Measurements from ENCODE around the gene PDE10A.

Gene PDE10A

DNA sequence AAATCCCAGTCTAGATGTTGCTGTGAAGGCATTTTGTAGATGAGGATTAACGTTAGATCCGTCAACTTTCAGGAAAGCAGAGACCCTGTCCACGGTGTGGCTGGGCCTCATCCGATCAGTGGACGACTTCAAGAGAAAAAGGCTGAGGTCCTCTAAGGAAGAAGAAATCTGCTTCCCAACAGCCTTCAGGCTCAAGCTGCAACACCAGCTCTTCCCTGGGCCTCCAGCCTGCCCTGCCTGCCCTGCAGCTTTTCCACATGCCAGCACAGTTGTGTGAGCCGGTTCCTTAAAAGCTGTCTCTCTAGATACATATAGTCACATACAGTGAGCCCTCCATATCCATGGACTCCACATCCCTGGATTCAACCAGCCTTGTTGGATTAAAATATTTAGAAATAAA, 14.1 kb upstream of the PDE10A start:
- H3K9ac ChIP-seq (ENCODE audit: low read length): no peak overlapping the region
- no peak overlapping the region for H3K4me3 ChIP-seq (ENCODE audit: low read length)
- H3K9me3 ChIP-seq (ENCODE audit: control insufficient read depth, low read length): no peaks in the 10 kb centered on the region
- H3K4me1 ChIP-seq (ENCODE audit: control insufficient read depth, insufficient read depth, low read length): no peaks in the 10 kb centered on the region
- no peak for DNase-seq (ENCODE audit: low read depth)
- peaks cover 4% of the 10 kb centered on the region for H3K27me3 ChIP-seq (replicated peaks; ENCODE audit: control insufficient read depth, insufficient read depth, low read length)
- no peaks in the 10 kb centered on the region for H3K36me3 ChIP-seq (ENCODE audit: control insufficient read depth, insufficient read depth, low read length, severe bottlenecking)

DNA sequence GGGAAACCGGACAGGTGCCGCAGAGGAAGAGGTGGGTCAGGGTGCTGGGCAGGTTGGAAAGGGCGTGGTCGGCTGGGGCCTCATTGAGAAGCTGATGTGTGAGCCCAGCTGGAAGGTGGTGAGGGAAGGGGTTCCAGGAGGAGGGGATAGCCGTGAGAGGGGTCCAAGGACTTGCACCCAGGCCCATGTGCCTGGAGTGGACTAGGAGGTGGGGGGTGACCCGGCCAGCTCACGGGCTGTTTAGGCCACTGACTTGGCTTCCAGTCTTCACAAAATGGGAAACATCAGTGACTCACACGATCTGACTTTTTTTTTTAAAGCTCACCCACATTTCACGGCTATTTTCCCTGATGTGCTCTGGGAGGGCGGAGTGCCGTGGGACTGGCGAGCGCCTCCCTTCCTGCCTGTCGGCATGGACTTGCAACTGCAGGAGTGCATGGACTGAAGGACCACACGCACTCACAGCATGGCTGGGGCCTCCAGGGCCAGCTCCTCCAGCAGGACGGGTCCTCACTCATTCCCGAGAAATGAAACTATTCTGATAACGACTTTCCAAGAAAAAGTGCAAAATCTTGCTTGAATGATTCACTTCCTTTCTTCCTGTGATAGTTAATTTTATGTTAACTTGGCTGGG, 13.5 kb upstream of the PDE10A start:
- Histone ChIP-seq H3K27me3 (replicated peaks; ENCODE audit: control insufficient read depth, insufficient read depth, low read length) (peaks cover 4% of the 10 kb centered on the region), H3K36me3 (ENCODE audit: control insufficient read depth, insufficient read depth, low read length, severe bottlenecking) (no peaks in the 10 kb centered on the region), H3K9ac (ENCODE audit: low read length) (no peak overlapping the region), H3K4me3 (ENCODE audit: low read length) (no peak overlapping the region), H3K4me1 (ENCODE audit: control insufficient read depth, insufficient read depth, low read length) (no peaks in the 10 kb centered on the region), H3K9me3 (ENCODE audit: control insufficient read depth, low read length) (no peaks in the 10 kb centered on the region)
- no peak for DNase-seq (ENCODE audit: low read depth)

DNA sequence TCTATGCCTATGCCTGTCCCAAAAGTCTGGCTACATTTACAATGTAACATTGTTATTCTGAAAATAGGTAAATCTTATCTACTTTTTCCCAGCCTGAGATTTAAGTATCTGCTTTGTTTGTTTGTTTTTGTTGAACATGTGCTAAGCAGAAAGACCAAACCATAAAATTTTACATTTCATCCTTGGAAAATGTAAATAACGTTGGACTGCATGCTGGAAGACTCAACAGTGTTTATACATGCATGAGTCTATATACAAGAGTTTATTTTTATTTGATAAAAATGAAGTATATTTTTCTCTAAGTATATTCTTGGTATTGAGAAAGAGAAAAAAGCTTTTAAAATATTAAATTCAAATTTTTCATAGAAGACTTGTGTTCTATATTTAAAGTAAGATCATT, 12.1 kb upstream of the PDE10A start:
- Histone ChIP-seq H3K36me3 (ENCODE audit: control insufficient read depth, insufficient read depth, low read length, severe bottlenecking) (no peaks in the 10 kb centered on the region), H3K9me3 (ENCODE audit: control insufficient read depth, low read length) (no peaks in the 10 kb centered on the region), H3K9ac (ENCODE audit: low read length) (no peak overlapping the region), H3K4me3 (ENCODE audit: low read length) (no peak overlapping the region), H3K27me3 (replicated peaks; ENCODE audit: control insufficient read depth, insufficient read depth, low read length) (peaks cover 9% of the 10 kb centered on the region), H3K4me1 (ENCODE audit: control insufficient read depth, insufficient read depth, low read length) (no peaks in the 10 kb centered on the region)
- no peak for DNase-seq (ENCODE audit: low read depth)

DNA sequence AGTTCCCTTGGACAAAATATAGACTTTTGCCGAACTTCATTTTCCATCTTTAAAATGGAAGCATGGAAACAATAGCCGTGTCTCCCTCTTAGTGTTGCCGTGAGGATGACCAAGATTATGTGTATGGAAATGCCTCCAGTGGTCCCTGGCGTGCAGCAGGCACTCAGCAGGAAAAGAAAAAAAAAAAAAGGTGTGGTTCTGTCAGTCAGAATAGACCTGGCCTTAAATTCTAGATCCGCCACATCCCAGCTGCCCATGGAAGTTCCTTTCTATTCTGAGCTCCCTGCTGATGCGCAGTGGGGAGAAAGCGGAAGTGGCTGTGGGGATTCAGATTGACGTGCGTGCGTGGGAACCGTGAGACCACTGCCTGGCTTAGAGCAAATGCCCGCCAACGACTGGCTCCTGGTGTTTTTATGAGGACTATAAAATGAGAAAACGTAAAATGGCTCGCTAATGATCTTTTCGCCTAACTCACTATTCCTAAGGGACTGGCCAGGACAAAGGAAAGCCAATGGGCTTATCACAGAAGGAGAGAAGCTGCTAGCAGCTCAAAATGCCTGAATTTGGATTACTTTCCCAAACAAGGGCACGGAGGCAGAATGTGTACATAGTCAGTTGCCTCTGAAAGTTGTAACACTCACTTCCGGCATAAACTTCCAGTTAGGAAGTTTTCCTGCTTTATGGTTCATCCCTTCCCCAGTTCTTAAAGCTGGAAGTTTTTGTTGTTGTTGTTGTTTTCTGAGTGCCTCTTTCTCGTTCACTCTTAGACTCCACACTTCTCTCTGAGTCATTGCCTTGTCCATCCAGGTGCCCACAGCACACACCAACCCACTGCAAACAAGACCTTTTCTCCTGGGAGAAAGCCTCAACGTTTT, 11.4 kb upstream of the PDE10A start:
- DNase-seq (ENCODE audit: low read depth): no peak
- Histone ChIP-seq H3K27me3 (replicated peaks; ENCODE audit: control insufficient read depth, insufficient read depth, low read length) (peaks cover 8% of the 10 kb centered on the region), H3K9me3 (ENCODE audit: control insufficient read depth, low read length) (no peaks in the 10 kb centered on the region), H3K4me1 (ENCODE audit: control insufficient read depth, insufficient read depth, low read length) (no peaks in the 10 kb centered on the region), H3K4me3 (ENCODE audit: low read length) (no peak overlapping the region), H3K9ac (ENCODE audit: low read length) (no peak overlapping the region), H3K36me3 (ENCODE audit: control insufficient read depth, insufficient read depth, low read length, severe bottlenecking) (no peaks in the 10 kb centered on the region)

DNA sequence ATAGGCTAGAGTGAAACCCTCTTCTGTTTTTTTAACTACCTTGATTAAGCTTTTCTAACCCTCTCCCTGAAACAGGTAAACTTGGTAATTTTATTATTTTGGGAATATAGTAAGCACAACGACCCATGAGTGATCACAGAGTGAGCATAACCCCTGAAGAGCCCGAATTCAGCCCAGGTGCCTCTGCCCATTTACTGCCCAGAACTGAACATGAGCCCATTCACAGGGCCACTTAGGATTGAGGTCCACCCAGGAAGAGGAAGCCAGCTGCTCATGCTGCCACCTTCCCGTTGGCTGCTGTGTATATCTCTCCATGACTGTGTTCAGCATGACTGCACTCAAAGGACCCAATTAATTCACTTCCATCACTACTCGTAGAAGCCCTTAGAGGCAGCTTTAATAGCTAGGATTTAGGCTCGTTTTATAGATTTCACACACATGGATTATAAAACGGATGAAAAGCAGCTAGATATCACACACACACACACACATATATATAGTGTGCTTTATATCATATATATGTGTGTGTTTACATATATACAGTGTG, 8.3 kb upstream of the PDE10A start:
- DNase-seq (ENCODE audit: low read depth): no peak
- Histone ChIP-seq H3K4me3 (ENCODE audit: low read length) (no peak overlapping the region), H3K4me1 (ENCODE audit: control insufficient read depth, insufficient read depth, low read length) (no peaks in the 10 kb centered on the region), H3K9ac (ENCODE audit: low read length) (no peak overlapping the region), H3K36me3 (ENCODE audit: control insufficient read depth, insufficient read depth, low read length, severe bottlenecking) (no peaks in the 10 kb centered on the region), H3K9me3 (ENCODE audit: control insufficient read depth, low read length) (no peaks in the 10 kb centered on the region), H3K27me3 (replicated peaks; ENCODE audit: control insufficient read depth, insufficient read depth, low read length) (peaks cover 14% of the 10 kb centered on the region)

DNA sequence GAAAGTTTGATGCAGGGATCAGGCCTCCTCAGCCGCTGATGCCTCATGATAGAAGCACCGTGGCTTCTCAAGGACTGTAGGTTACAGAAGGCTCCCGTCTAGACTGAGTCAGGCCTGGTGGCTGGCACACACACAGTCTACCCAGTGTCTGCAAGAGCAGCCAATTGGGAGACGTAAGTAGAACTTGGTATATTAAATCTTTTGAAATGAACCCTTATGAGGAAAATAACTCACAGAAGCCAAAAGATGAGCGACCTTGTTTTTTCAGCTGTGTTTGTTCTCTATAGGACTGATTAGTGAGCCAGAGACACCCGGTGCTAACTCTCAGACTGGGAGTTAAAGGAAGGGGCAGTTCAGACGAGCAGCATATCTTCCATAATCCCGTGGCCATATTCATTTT, 5.9 kb upstream of the PDE10A start:
- Histone ChIP-seq H3K9ac (ENCODE audit: low read length) (no peak overlapping the region), H3K4me1 (ENCODE audit: control insufficient read depth, insufficient read depth, low read length) (peaks cover 3% of the 10 kb centered on the region), H3K27me3 (replicated peaks; ENCODE audit: control insufficient read depth, insufficient read depth, low read length) (peaks cover 38% of the 10 kb centered on the region), H3K4me3 (ENCODE audit: low read length) (no peak overlapping the region), H3K9me3 (ENCODE audit: control insufficient read depth, low read length) (no peaks in the 10 kb centered on the region), H3K36me3 (ENCODE audit: control insufficient read depth, insufficient read depth, low read length, severe bottlenecking) (no peaks in the 10 kb centered on the region)
- DNase-seq (ENCODE audit: low read depth): no peak

DNA sequence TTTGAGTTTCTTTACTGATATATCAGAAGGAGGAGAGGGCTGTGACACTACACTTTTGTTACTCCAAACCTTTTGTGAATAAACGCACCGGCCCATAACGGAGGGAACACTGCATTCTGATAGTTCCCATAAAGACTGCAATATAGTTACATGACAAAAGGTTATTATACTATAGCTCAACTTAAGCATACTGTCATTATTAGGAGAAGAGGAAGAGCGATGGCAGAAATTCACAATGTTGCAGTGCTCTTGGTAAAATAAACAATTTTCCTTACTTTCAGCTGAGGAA, 2.3 kb upstream of the PDE10A start:
- Histone ChIP-seq H3K4me1 (ENCODE audit: control insufficient read depth, insufficient read depth, low read length) (peaks cover 8% of the 10 kb centered on the region), H3K27me3 (replicated peaks; ENCODE audit: control insufficient read depth, insufficient read depth, low read length) (peaks cover 42% of the 10 kb centered on the region), H3K9ac (ENCODE audit: low read length) (no peak overlapping the region), H3K4me3 (ENCODE audit: low read length) (no peak overlapping the region), H3K36me3 (ENCODE audit: control insufficient read depth, insufficient read depth, low read length, severe bottlenecking) (no peaks in the 10 kb centered on the region), H3K9me3 (ENCODE audit: control insufficient read depth, low read length) (no peaks in the 10 kb centered on the region)
- DNase-seq (ENCODE audit: low read depth): no peak

DNA sequence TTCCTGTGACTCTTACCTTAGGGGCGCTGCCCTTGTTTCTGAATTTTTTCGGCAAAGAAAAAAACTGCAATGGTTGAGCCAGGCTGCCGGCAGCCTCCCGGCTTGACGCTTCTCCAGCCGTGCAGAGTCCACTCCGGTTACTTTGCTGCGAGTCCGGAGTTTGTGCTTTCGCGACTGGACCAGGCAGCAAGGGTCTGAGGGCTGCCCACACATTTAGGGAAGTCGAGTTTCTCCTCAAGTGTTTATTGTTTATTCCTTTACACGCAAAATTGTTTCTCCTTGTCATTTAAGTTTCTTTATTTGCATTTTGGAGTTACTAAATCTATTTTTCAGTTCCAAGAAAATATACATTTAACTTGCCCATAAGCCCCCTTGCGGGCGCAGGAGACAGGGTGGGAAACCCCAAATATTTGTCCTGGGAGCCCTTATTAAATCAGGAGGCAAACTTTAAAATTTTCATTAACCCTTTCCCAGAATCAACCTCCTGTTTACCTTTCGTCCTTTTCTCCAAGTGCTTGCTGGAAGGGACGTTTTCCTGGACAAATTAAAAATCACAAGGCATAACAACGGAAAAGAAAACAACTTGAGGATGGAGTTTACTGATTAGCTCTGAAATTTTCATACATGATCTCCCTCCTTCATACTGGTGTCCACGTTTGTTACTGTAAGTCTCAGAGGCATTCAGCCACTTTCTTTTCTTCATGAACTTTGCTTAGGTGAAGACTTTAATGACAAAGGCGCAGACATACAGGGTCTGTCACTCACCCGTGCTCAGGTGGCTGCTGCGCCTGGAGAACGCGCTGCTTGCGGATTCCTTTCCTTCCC, 1.7 kb upstream of the PDE10A start:
- peaks cover 46% of the 10 kb centered on the region for H3K27me3 ChIP-seq (replicated peaks; ENCODE audit: control insufficient read depth, insufficient read depth, low read length)
- peak; percentile 7 for DNase-seq (ENCODE audit: low read depth)
- no peaks in the 10 kb centered on the region for H3K36me3 ChIP-seq (ENCODE audit: control insufficient read depth, insufficient read depth, low read length, severe bottlenecking)
- peaks cover 8% of the 10 kb centered on the region for H3K4me1 ChIP-seq (ENCODE audit: control insufficient read depth, insufficient read depth, low read length)
- peak overlapping the region; percentile 71 for H3K4me3 ChIP-seq (ENCODE audit: low read length)
- no peaks in the 10 kb centered on the region for H3K9me3 ChIP-seq (ENCODE audit: control insufficient read depth, low read length)
- H3K9ac ChIP-seq (ENCODE audit: low read length): no peak overlapping the region

DNA sequence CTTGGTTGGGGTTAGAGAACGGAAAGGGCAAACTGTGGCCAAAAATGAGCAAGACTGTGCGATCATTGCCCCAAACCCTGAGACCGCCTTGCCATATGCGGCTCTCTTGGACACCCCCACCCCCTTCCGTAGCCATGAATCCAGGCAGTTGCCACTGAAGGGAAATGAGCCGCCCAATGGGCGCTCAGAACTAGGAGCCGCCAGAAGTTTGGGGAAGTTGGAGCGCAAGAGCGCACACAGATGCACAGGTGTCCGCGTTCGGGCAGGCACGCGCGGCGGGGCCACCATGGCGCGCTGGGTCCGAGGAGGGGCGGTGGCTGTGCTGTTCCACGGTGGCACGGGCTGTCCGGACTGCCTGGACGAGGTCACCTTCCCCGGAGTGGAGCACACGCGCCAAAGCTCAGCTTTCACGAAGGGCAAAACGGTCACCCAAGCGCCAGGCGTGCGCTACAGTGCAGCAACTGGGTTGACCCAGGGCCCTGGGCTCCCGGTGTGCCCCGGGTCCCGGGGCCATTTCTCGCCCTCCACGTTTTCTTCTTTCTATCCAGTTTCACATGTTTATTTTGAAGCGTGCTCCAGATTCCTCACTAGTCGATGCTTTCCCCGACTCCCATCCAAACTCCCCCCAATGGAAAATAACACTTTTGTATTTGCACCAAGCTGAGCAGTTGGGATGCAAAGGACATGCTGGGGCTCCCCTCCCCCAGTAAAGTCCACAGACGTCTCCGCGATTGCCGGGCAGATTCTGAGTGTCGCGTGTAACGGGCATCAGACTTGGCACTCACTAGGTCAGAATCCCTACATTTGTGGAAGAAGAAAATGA, 906 bp upstream of the PDE10A start:
- Histone ChIP-seq H3K4me3 (ENCODE audit: low read length) (peak overlapping the region; percentile 71), H3K27me3 (replicated peaks; ENCODE audit: control insufficient read depth, insufficient read depth, low read length) (peaks cover 49% of the 10 kb centered on the region), H3K36me3 (ENCODE audit: control insufficient read depth, insufficient read depth, low read length, severe bottlenecking) (no peaks in the 10 kb centered on the region), H3K9ac (ENCODE audit: low read length) (no peak overlapping the region), H3K9me3 (ENCODE audit: control insufficient read depth, low read length) (no peaks in the 10 kb centered on the region), H3K4me1 (ENCODE audit: control insufficient read depth, insufficient read depth, low read length) (peaks cover 8% of the 10 kb centered on the region)
- peak; percentile 10 for DNase-seq (ENCODE audit: low read depth)

DNA sequence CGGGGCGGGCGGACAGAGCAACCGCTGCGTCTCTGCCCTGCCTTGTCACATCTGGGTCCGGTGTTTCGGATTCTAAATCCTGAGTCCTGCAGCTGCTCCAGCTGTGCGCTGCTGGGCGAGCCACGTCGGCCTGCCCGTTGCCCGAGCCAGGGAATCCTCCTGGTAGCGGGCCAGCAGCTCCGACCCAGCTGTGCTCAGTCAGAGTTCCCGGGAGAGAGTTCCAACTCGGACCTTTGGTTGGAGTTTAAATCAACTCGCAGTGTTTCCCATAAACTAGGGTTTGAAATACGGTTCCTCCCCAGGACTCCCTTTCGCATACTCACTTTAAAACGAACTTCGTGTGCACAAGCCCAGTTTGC, 315 bp upstream of the PDE10A start:
- peaks cover 54% of the 10 kb centered on the region for H3K27me3 ChIP-seq (replicated peaks; ENCODE audit: control insufficient read depth, insufficient read depth, low read length)

More for the DNA sequence above, 315 bp upstream of the PDE10A start:
- DNase-seq (ENCODE audit: low read depth): no peak
- peaks cover 8% of the 10 kb centered on the region for H3K4me1 ChIP-seq (ENCODE audit: control insufficient read depth, insufficient read depth, low read length)
- H3K9ac ChIP-seq (ENCODE audit: low read length): no peak overlapping the region
- H3K9me3 ChIP-seq (ENCODE audit: control insufficient read depth, low read length): no peaks in the 10 kb centered on the region
- no peaks in the 10 kb centered on the region for H3K36me3 ChIP-seq (ENCODE audit: control insufficient read depth, insufficient read depth, low read length, severe bottlenecking)
- peak overlapping the region; percentile 71 for H3K4me3 ChIP-seq (ENCODE audit: low read length)

All from adipocyte (in vitro differentiated cells).